ENCODE data around the gene UQCC5.

- TF ChIP-seq CTCF (IDR thresholded peaks at IDR 0.05; ENCODE audit: insufficient read depth, low read length): no peak
- no peak for TF ChIP-seq POLR2AphosphoS5 (IDR thresholded peaks at IDR 0.05; ENCODE audit: low read depth)
- no peak for TF ChIP-seq REST (IDR thresholded peaks at IDR 0.05; ENCODE audit: insufficient replicate concordance, low read depth)
- TF ChIP-seq GABPA (IDR thresholded peaks at IDR 0.05; ENCODE audit: low read depth): no peak
Observed at GRCh38 chr3:52523386-52524257, 12.8 kb upstream of the UQCC5 start.

All from HL-60 (cell line).